GM23338 (cell line): Measurements from ENCODE around the gene MYOCD. TPM values are rescaled to one million over a fixed set of nuclear protein-coding genes. Genes with fewer than 3 reads are reported as not detected.

Source experiments
- ATAC-seq: fragments of 200-7000 bp; cut with Tn5 transposase; 3 replicates; pipeline ENCODE4 v1.9.1; 2020
- DNase-seq: peaks from one replicate; pipeline ENCODE4 v3.0.0-alpha.2; 2015; ENCODE audit warnings: low spot score
- H2AFZ ChIP-seq: fragments of 200-600 bp; sonication (generic); 2 replicates; pipeline ENCODE4 v1.8.0; 2016; ENCODE audit warnings: antibody characterized with exemption, mild to moderate bottlenecking, moderate library complexity
- H3F3A ChIP-seq: fragments of 200-600 bp; sonication (generic); replicated peaks from 2 replicates; pipeline ENCODE4 v1.8.0; 2017; ENCODE audit warnings: antibody characterized with exemption, mixed run types, low read depth
- H3K27ac ChIP-seq: fragments of 200-600 bp; sonication (generic); 2 replicates; pipeline ENCODE4 v1.6.1; 2016; ENCODE audit warnings: low read depth
- H3K27me3 ChIP-seq: fragments of 200-600 bp; sonication (generic); 2 replicates; pipeline ENCODE4 v1.8.0; 2016; ENCODE audit warnings: mild to moderate bottlenecking, mixed run types, moderate library complexity; ENCODE audit not compliant: insufficient read depth
- H3K36me3 ChIP-seq: fragments of 200-600 bp; sonication (generic); 2 replicates; pipeline ENCODE4 v1.8.0; 2016; ENCODE audit warnings: mild to moderate bottlenecking; ENCODE audit not compliant: insufficient read depth
- H3K4me1 ChIP-seq: fragments of 200-600 bp; sonication (generic); 2 replicates; pipeline ENCODE4 v1.8.0; 2016; ENCODE audit warnings: mild to moderate bottlenecking, moderate library complexity; ENCODE audit not compliant: insufficient read depth
- H3K4me2 ChIP-seq: fragments of 200-600 bp; sonication (generic); 2 replicates; pipeline ENCODE4 v1.7.1; 2017; ENCODE audit warnings: mixed run types
- H3K4me3 ChIP-seq: fragments of 200-600 bp; sonication (generic); 2 replicates; pipeline ENCODE4 v1.6.1; 2016; ENCODE audit warnings: mixed run types
- H3K79me2 ChIP-seq: fragments of 200-600 bp; sonication (generic); replicated peaks from 2 replicates; pipeline ENCODE4 v1.8.0; 2017; ENCODE audit warnings: mild to moderate bottlenecking; ENCODE audit not compliant: insufficient read depth
- H3K9me2 ChIP-seq: fragments of 200-600 bp; sonication (generic); 2 replicates; pipeline ENCODE4 v1.8.0; 2017; ENCODE audit not compliant: insufficient read depth
- H4K20me1 ChIP-seq: fragments of 200-600 bp; sonication (generic); replicated peaks from 2 replicates; pipeline ENCODE4 v1.8.0; 2017; ENCODE audit warnings: mild to moderate bottlenecking; ENCODE audit not compliant: insufficient read depth
- H3K27ac Mint-ChIP-seq: 2 replicates; pipeline ENCODE4 v1.8.0; 2020; ENCODE audit warnings: inconsistent platforms, mild to moderate bottlenecking, moderate library complexity, mixed read lengths
- H3K27me3 Mint-ChIP-seq: 3 replicates; pipeline ENCODE4 v1.8.0; 2022; ENCODE audit warnings: low read depth, mild to moderate bottlenecking, moderate library complexity, mixed read lengths, inconsistent platforms; ENCODE audit not compliant: insufficient read depth, poor library complexity
- H3K36me3 Mint-ChIP-seq: 3 replicates; pipeline ENCODE4 v1.8.0; 2021; ENCODE audit warnings: low read depth, mild to moderate bottlenecking, inconsistent platforms, moderate library complexity, mixed read lengths
- H3K4me1 Mint-ChIP-seq: 3 replicates; pipeline ENCODE4 v1.8.0; 2020; ENCODE audit warnings: mild to moderate bottlenecking, inconsistent platforms, mixed read lengths
- H3K4me3 Mint-ChIP-seq: 3 replicates; pipeline ENCODE4 v1.8.0; 2021; ENCODE audit warnings: moderate library complexity, mild to moderate bottlenecking, inconsistent platforms, mixed read lengths
- H3K9me3 Mint-ChIP-seq: 3 replicates; pipeline ENCODE4 v1.8.0; 2020; ENCODE audit warnings: moderate library complexity, mild to moderate bottlenecking, inconsistent platforms, mixed read lengths
- CREB1 ChIP-seq: fragments of 250-450 bp; sonication (Bioruptor Pico); IDR thresholded peaks from 2 replicates; pipeline ENCODE4 v1.5.0; 2020; ENCODE audit warnings: low read depth, mild to moderate bottlenecking, moderate library complexity
- CTCF ChIP-seq, 2 experiments: fragments of 200-600 bp in 1 of 2; sonication (generic) in 1 of 2; conservative IDR thresholded peaks; 2 replicates each; pipeline versions ENCODE4 v1.5.1 to v1.6.1; 2016 to 2017; ENCODE audit warnings: antibody characterized with exemption in 2 of 2, low read depth in 2 of 2, mild to moderate bottlenecking in 2 of 2, moderate library complexity in 1 of 2
- EZH2 ChIP-seq: fragments of 200-600 bp; sonication (generic); IDR thresholded peaks from one replicate; pipeline ENCODE4 v1.8.0; 2017; ENCODE audit warnings: antibody characterized with exemption, mild to moderate bottlenecking, low read depth; ENCODE audit not compliant: unreplicated experiment
- EZH2phosphoT487 ChIP-seq: fragments of 200-600 bp; sonication (generic); IDR thresholded peaks from one replicate; pipeline ENCODE4 v1.8.1; 2018; ENCODE audit warnings: antibody characterized with exemption; ENCODE audit not compliant: unreplicated experiment
- JUNB ChIP-seq: IDR thresholded peaks from one replicate; pipeline ENCODE4 v1.6.1; 2016; ENCODE audit warnings: antibody characterized with exemption; ENCODE audit not compliant: unreplicated experiment
- NANOG ChIP-seq: IDR thresholded peaks from 2 replicates; pipeline ENCODE4 v1.6.1; 2016; ENCODE audit warnings: antibody characterized with exemption, borderline replicate concordance
- POLR2AphosphoS5 ChIP-seq: IDR thresholded peaks from 2 replicates; pipeline ENCODE4 v1.6.1; 2016; ENCODE audit warnings: antibody characterized with exemption, low read depth
- REST ChIP-seq: IDR thresholded peaks from one replicate; pipeline ENCODE4 v1.6.1; 2018; ENCODE audit warnings: antibody characterized with exemption; ENCODE audit not compliant: unreplicated experiment
- STAT1 ChIP-seq: IDR thresholded peaks from one replicate; pipeline ENCODE4 v1.6.1; 2016; ENCODE audit warnings: antibody characterized with exemption; ENCODE audit not compliant: unreplicated experiment
- ZNF114 ChIP-seq: fragments of 250-450 bp; sonication (Bioruptor Pico); IDR thresholded peaks from 2 replicates; pipeline ENCODE4 v1.5.0; 2020; ENCODE audit warnings: mild to moderate bottlenecking, moderate library complexity
- ZNF331 ChIP-seq: fragments of 250-450 bp; sonication (Bioruptor Pico); IDR thresholded peaks from 2 replicates; pipeline ENCODE4 v1.5.0; 2020; ENCODE audit warnings: low read depth, mild to moderate bottlenecking, moderate library complexity
- polyA plus RNA-seq: library from polyadenylated mRNA; unstranded; fragments of >200 nt; fragmentation: Nextera tagmentation; extraction: Ambion mirVana; gene quantifications from 2 replicates; pipeline ENCODE4 v1.2.1, GENCODE V29; 2016
- total RNA-seq: library from RNA; depleted of rRNA; stranded (reverse); fragments of >200 nt; shearing (Covaris generic); gene quantifications from 2 replicates; pipeline ENCODE4 v1.2.3, GENCODE V29; 2014
- TF ChIP-seq, protein P1 (sequence below): fragments of 250-450 bp; sonication (Bioruptor Pico); IDR thresholded peaks from 2 replicates; pipeline ENCODE4 v1.5.0; 2020; ENCODE audit warnings: mild to moderate bottlenecking, moderate library complexity
- TF ChIP-seq, protein P2 (sequence below): IDR thresholded peaks from 2 replicates; pipeline ENCODE4 v1.6.1; 2016; ENCODE audit warnings: antibody characterized with exemption

MYOCD gene
- total and polyA plus RNA-seq, 2 experiments from 2014 or later, result 0.80 to 2.4 TPM

DNA sequence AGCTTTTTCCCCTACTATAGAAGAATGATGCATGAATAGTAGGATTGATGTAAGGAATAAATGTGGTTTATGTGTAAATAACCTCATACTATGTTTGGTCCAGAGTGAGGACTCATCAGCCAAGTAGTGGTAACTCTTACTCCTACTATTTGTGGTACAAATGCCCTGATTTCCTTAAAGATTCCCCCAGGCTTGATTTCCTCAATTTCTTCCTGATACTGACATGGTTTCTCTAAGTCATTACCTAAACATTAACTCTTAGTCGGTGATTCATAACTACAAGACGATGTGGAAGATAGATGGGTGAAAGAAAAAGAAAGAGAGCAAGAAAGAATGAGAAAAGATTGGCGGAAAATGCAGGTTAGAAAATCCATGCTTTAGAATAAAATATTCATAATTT lies 17.2 kb upstream of the MYOCD start:
- no peak for TF ChIP-seq ZNF331
- no peak for TF ChIP-seq CREB1 (CRISPR knock-in tag)
- TF ChIP-seq STAT1, result no peak
- no peak for TF ChIP-seq JUNB
- no peak for TF ChIP-seq POLR2AphosphoS5
- no peak for TF ChIP-seq CTCF (conservative IDR thresholded peaks at IDR 0.05; ENCODE audit: low read depth in 2 of 2)
- TF ChIP-seq, protein P1, sequence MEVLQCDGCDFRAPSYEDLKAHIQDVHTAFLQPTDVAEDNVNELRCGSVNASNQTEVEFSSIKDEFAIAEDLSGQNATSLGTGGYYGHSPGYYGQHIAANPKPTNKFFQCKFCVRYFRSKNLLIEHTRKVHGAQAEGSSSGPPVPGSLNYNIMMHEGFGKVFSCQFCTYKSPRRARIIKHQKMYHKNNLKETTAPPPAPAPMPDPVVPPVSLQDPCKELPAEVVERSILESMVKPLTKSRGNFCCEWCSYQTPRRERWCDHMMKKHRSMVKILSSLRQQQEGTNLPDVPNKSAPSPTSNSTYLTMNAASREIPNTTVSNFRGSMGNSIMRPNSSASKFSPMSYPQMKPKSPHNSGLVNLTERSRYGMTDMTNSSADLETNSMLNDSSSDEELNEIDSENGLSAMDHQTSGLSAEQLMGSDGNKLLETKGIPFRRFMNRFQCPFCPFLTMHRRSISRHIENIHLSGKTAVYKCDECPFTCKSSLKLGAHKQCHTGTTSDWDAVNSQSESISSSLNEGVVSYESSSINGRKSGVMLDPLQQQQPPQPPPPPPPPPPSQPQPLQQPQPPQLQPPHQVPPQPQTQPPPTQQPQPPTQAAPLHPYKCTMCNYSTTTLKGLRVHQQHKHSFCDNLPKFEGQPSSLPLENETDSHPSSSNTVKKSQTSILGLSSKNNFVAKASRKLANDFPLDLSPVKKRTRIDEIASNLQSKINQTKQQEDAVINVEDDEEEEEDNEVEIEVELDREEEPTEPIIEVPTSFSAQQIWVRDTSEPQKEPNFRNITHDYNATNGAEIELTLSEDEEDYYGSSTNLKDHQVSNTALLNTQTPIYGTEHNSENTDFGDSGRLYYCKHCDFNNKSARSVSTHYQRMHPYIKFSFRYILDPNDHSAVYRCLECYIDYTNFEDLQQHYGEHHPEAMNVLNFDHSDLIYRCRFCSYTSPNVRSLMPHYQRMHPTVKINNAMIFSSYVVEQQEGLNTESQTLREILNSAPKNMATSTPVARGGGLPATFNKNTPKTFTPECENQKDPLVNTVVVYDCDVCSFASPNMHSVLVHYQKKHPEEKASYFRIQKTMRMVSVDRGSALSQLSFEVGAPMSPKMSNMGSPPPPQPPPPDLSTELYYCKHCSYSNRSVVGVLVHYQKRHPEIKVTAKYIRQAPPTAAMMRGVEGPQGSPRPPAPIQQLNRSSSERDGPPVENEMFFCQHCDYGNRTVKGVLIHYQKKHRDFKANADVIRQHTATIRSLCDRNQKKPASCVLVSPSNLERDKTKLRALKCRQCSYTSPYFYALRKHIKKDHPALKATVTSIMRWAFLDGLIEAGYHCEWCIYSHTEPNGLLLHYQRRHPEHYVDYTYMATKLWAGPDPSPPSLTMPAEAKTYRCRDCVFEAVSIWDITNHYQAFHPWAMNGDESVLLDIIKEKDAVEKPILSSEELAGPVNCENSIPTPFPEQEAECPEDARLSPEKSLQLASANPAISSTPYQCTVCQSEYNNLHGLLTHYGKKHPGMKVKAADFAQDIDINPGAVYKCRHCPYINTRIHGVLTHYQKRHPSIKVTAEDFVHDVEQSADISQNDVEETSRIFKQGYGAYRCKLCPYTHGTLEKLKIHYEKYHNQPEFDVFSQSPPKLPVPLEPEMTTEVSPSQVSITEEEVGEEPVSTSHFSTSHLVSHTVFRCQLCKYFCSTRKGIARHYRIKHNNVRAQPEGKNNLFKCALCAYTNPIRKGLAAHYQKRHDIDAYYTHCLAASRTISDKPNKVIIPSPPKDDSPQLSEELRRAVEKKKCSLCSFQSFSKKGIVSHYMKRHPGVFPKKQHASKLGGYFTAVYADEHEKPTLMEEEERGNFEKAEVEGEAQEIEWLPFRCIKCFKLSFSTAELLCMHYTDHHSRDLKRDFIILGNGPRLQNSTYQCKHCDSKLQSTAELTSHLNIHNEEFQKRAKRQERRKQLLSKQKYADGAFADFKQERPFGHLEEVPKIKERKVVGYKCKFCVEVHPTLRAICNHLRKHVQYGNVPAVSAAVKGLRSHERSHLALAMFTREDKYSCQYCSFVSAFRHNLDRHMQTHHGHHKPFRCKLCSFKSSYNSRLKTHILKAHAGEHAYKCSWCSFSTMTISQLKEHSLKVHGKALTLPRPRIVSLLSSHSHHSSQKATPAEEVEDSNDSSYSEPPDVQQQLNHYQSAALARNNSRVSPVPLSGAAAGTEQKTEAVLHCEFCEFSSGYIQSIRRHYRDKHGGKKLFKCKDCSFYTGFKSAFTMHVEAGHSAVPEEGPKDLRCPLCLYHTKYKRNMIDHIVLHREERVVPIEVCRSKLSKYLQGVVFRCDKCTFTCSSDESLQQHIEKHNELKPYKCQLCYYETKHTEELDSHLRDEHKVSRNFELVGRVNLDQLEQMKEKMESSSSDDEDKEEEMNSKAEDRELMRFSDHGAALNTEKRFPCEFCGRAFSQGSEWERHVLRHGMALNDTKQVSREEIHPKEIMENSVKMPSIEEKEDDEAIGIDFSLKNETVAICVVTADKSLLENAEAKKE (CRISPR knock-in tag), result no peak
- TF ChIP-seq, protein P2, sequence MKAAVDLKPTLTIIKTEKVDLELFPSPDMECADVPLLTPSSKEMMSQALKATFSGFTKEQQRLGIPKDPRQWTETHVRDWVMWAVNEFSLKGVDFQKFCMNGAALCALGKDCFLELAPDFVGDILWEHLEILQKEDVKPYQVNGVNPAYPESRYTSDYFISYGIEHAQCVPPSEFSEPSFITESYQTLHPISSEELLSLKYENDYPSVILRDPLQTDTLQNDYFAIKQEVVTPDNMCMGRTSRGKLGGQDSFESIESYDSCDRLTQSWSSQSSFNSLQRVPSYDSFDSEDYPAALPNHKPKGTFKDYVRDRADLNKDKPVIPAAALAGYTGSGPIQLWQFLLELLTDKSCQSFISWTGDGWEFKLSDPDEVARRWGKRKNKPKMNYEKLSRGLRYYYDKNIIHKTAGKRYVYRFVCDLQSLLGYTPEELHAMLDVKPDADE, result no peak
- no peak for TF ChIP-seq NANOG
- no peak for TF ChIP-seq ZNF114 (CRISPR knock-in tag)
- no peak for TF ChIP-seq EZH2
- TF ChIP-seq REST, result no peak
- no peak for TF ChIP-seq EZH2phosphoT487
- Mint-ChIP-seq H3K36me3 (peaks cover 9% of the 10 kb centered on the region; the same call in 2 of the 3 replicates), H3K27me3 (no peaks in the 10 kb centered on the region), H3K4me1 (peaks cover 11% of the 10 kb centered on the region), H3K9me3 (peaks cover 12% of the 10 kb centered on the region), H3K4me3 (no peak overlapping the region), H3K27ac (no peak overlapping the region)
- DNase-seq, result no peak
- H3K79me2 ChIP-seq, result no peaks in the 10 kb centered on the region
- no peak overlapping the region for H2AFZ ChIP-seq
- ATAC-seq, result no peak
- H3K4me2 ChIP-seq, result no peak overlapping the region
- no peaks in the 10 kb centered on the region for H3K36me3 ChIP-seq
- no peak overlapping the region for H3K4me3 ChIP-seq
- no peak overlapping the region for H3K27ac ChIP-seq
- no peaks in the 10 kb centered on the region for H3F3A ChIP-seq
- H4K20me1 ChIP-seq, result no peaks in the 10 kb centered on the region
- H3K27me3 ChIP-seq, result no peaks in the 10 kb centered on the region
- no peaks in the 10 kb centered on the region for H3K9me2 ChIP-seq
- peaks cover 9% of the 10 kb centered on the region; the same call in 1 of the 2 replicates for H3K4me1 ChIP-seq
